Measurements from ENCODE around the gene ITGB1. TPM values are rescaled to one million over a fixed set of nuclear protein-coding genes. Genes with fewer than 3 reads are reported as not detected.

The ITGB1 gene
- total and polyA plus RNA-seq, 9 of the 15 experiments (the other 6 are each of a cell fraction or from before 2014, with no cell fraction given): 40.2 to 194 (median 155) TPM

DNA sequence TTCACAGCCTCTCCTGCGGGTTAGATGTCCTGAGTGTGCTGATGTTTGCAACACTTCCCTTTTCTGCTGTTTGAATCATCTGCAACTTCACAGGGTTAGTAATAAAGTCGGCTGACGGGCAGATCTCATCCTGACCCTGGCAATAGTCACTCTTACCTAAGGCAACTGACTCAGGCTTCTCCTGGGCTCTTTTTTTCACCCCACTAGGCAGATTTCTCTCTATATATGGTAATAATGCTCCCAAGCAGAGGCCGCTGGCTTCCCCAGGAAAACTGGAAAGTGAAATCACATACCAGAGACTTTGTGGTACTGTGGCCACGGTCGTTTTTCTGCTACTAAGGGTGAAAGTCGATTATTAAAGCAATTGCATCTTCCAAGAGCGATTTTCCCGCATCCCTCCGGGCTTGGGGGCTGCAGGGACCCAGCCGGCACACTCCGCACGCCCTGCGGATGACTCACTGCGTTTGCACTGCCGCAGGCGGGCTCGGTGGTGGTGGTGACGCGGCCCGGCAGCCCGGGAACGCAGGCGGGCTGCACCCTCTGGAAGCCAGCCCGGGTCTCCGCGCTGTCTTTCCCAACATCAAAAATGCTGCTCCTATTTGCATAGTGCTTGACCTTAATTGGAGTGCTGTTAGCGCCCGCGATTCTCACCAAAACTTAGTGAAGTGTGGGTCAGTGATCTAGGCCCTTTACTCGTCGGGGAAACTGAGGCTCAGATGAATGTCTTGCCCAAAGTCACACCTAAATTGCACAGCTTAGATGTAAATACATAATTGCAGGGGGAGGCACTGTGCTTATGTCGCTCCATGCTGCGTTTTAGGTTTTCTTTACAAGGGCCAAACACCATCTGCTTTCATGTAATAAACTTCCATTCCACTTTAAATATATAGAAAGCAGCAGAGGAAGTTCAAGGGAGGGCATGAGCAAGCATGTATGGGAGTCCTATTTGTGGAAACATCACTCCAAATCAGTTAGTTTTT lies 47.6 kb upstream of the ITGB1 start (continued):
- TF ChIP-seq GATAD2A (IDR thresholded peaks at IDR 0.05) (0 out of 2 replicates have a peak, but pooled peaks have one; percentile 21), SMAD4 (CRISPR knock-in tag; conservative IDR thresholded peaks at IDR 0.05) (no peak), TARDBP (IDR thresholded peaks at IDR 0.05) (no peak), ZNF764 (CRISPR knock-in tag; IDR thresholded peaks at IDR 0.05; ENCODE audit: low read depth) (no peak), ZEB2 (IDR thresholded peaks at IDR 0.05) (no peak), RNF2 (IDR thresholded peaks at IDR 0.05) (no peak), TBP (optimal IDR thresholded peaks at IDR 0.05; ENCODE audit: low read depth, low read length) (no peak), ELF2 (CRISPR knock-in tag; IDR thresholded peaks at IDR 0.05) (no peak), NR2C2 (CRISPR knock-in tag; IDR thresholded peaks at IDR 0.05) (no peak), NR2C2 (tag; IDR thresholded peaks at IDR 0.05) (peak; percentile 55), SAFB2 (IDR thresholded peaks at IDR 0.05; ENCODE audit: borderline replicate concordance, low read depth, low read length, severe bottlenecking) (no peak), MAFK (IDR thresholded peaks at IDR 0.05; ENCODE audit: low read length) (no peak), ZC3H4 (CRISPR knock-in tag; IDR thresholded peaks at IDR 0.05; ENCODE audit: borderline replicate concordance) (no peak), SUPT5H (IDR thresholded peaks at IDR 0.05) (no peak), BRD4 (IDR thresholded peaks at IDR 0.05) (no peak), RUNX1 (IDR thresholded peaks at IDR 0.05; ENCODE audit: low read depth) (no peak), NFE2L1 (tag; IDR thresholded peaks at IDR 0.05; ENCODE audit: borderline replicate concordance, low read depth) (no peak), ELF4 (CRISPR knock-in tag; IDR thresholded peaks at IDR 0.05) (no peak), CREM (IDR thresholded peaks at IDR 0.05; ENCODE audit: low read depth) (peak; percentile 65), RBM25 (IDR thresholded peaks at IDR 0.05; ENCODE audit: low read depth, low read length, severe bottlenecking) (no peak), RBM17 (IDR thresholded peaks at IDR 0.05; ENCODE audit: borderline replicate concordance, low read depth, low read length) (no peak), IRF2 (CRISPR knock-in tag; IDR thresholded peaks at IDR 0.05) (no peak)
- TF ChIP-seq, protein P1, sequence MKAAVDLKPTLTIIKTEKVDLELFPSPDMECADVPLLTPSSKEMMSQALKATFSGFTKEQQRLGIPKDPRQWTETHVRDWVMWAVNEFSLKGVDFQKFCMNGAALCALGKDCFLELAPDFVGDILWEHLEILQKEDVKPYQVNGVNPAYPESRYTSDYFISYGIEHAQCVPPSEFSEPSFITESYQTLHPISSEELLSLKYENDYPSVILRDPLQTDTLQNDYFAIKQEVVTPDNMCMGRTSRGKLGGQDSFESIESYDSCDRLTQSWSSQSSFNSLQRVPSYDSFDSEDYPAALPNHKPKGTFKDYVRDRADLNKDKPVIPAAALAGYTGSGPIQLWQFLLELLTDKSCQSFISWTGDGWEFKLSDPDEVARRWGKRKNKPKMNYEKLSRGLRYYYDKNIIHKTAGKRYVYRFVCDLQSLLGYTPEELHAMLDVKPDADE (conservative IDR thresholded peaks at IDR 0.05; ENCODE audit: control insufficient read depth, low read depth, low read length): no peak
- TF ChIP-seq, protein P2, sequence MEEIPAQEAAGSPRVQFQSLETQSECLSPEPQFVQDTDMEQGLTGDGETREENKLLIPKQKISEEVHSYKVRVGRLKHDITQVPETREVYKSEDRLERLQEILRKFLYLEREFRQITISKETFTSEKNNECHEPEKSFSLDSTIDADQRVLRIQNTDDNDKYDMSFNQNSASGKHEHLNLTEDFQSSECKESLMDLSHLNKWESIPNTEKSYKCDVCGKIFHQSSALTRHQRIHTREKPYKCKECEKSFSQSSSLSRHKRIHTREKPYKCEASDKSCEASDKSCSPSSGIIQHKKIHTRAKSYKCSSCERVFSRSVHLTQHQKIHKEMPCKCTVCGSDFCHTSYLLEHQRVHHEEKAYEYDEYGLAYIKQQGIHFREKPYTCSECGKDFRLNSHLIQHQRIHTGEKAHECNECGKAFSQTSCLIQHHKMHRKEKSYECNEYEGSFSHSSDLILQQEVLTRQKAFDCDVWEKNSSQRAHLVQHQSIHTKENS (CRISPR knock-in tag; IDR thresholded peaks at IDR 0.05): no peak
- TF ChIP-seq, protein P3, sequence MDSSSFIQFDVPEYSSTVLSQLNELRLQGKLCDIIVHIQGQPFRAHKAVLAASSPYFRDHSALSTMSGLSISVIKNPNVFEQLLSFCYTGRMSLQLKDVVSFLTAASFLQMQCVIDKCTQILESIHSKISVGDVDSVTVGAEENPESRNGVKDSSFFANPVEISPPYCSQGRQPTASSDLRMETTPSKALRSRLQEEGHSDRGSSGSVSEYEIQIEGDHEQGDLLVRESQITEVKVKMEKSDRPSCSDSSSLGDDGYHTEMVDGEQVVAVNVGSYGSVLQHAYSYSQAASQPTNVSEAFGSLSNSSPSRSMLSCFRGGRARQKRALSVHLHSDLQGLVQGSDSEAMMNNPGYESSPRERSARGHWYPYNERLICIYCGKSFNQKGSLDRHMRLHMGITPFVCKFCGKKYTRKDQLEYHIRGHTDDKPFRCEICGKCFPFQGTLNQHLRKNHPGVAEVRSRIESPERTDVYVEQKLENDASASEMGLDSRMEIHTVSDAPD (CRISPR knock-in tag; IDR thresholded peaks at IDR 0.05): no peak
- TF ChIP-seq, protein P4, sequence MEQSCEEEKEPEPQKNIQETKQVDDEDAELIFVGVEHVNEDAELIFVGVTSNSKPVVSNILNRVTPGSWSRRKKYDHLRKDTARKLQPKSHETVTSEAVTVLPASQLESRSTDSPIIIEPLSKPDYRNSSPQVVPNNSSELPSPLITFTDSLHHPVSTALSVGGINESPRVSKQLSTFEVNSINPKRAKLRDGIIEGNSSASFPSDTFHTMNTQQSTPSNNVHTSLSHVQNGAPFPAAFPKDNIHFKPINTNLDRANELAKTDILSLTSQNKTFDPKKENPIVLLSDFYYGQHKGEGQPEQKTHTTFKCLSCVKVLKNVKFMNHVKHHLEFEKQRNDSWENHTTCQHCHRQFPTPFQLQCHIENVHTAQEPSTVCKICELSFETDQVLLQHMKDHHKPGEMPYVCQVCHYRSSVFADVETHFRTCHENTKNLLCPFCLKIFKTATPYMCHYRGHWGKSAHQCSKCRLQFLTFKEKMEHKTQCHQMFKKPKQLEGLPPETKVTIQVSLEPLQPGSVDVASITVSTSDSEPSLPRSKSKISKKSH (CRISPR knock-in tag; IDR thresholded peaks at IDR 0.05): no peak
